ENCODE data around the gene TBC1D30.

- no peak for TF ChIP-seq CTCF (IDR thresholded peaks at IDR 0.05)
- TF ChIP-seq POLR2A (IDR thresholded peaks at IDR 0.05), result no peak
- no peak for TF ChIP-seq EP300 (IDR thresholded peaks at IDR 0.05)
These were observed 935 bp downstream of the TBC1D30 start for GRCh38 chr12:64825143-64826021.
